Keratinocyte (primary cell): Measurements from ENCODE around the gene MIA2.
"Not testable (repeated sequence)": the region's sequence is repeated elsewhere in the genome, so short reads cannot be mapped to it uniquely, and the experiment has no call there.

Source experiments
- CTCF ChIP-seq, 3 experiments: IDR thresholded peaks in 1 of 3; conservative IDR thresholded peaks in 1 of 3; optimal IDR thresholded peaks in 1 of 3; 2 replicates in 2 of 3; 3 replicates in 1 of 3; pipeline versions ENCODE3 to v1.5.1; 2011; ENCODE audit warnings: low read length in 3 of 3, mild to moderate bottlenecking in 3 of 3, moderate library complexity in 2 of 3, control low read depth in 1 of 3, inconsistent platforms in 1 of 3; ENCODE audit not compliant: insufficient read depth in 2 of 3; ENCODE audit errors: extremely low read depth in 1 of 3
- EZH2 ChIP-seq: IDR thresholded peaks from one replicate; pipeline ENCODE4 v1.6.1; 2012; ENCODE audit warnings: inconsistent platforms, mild to moderate bottlenecking, low read length, moderate library complexity

- not testable (repeated sequence) for TF ChIP-seq CTCF (optimal IDR thresholded peaks at IDR 0.05 in 1 of 3, IDR thresholded peaks at IDR 0.05 in 1 of 3, conservative IDR thresholded peaks at IDR 0.05 in 1 of 3; ENCODE audit: extremely low read depth in 1 of 3, insufficient read depth in 2 of 3, low read length in 3 of 3); EZH2
Observed at GRCh38 chr14:39341126-39341525, 107.4 kb downstream of the MIA2 start.
